Thyroid gland (tissue), 4 donors: Measurements from ENCODE around the gene SPTBN4.

ENCODE experiments used
- POLR2A ChIP-seq, 2 donors: fragments of 450-650 bp; IDR thresholded peaks; one replicate each; pipeline ENCODE4 v1.6.1; 2017; ENCODE audit warnings: antibody characterized with exemption in 2 of 2, mild to moderate bottlenecking in 2 of 2, moderate library complexity in 1 of 2
- TF ChIP-seq, protein P1 (sequence below), 6 experiments: fragments of 200-600 bp in 3 of 6; fragments of 450-650 bp in 3 of 6; sonication (generic) in 3 of 6; IDR thresholded peaks; one replicate each; pipeline ENCODE4 v1.5.1; 2016 to 2019; ENCODE audit warnings: antibody characterized with exemption in 6 of 6, mild to moderate bottlenecking in 2 of 6, inconsistent platforms in 1 of 6, moderate library complexity in 1 of 6

DNA sequence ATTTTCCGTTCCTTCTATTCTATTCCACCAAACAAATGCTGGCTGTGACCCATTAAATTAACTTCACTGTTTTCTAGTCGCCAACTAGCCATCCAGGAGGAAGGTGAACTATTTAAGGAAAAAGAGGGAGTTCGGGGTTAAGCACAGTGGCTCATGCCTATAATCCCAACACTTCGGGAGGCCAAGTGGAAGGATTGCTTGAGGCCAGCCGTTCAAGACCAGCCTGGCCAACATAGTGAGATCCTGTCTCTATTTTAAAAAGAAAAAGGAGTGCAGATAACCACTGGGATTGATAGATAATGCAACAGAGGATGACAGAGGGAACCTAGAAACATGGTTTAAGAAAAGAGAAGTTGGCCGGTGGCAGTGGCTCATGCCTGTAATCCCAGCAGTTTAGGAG lies 44.7 kb downstream of the SPTBN4 start:
- no peak for TF ChIP-seq POLR2A (IDR thresholded peaks at IDR 0.05)
- TF ChIP-seq, protein P1, sequence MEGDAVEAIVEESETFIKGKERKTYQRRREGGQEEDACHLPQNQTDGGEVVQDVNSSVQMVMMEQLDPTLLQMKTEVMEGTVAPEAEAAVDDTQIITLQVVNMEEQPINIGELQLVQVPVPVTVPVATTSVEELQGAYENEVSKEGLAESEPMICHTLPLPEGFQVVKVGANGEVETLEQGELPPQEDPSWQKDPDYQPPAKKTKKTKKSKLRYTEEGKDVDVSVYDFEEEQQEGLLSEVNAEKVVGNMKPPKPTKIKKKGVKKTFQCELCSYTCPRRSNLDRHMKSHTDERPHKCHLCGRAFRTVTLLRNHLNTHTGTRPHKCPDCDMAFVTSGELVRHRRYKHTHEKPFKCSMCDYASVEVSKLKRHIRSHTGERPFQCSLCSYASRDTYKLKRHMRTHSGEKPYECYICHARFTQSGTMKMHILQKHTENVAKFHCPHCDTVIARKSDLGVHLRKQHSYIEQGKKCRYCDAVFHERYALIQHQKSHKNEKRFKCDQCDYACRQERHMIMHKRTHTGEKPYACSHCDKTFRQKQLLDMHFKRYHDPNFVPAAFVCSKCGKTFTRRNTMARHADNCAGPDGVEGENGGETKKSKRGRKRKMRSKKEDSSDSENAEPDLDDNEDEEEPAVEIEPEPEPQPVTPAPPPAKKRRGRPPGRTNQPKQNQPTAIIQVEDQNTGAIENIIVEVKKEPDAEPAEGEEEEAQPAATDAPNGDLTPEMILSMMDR (IDR thresholded peaks at IDR 0.05) = no peak
